Kidney epithelial cell (primary cell): ENCODE results near the gene CCDC71L. TPM values are rescaled to one million over a fixed set of nuclear protein-coding genes. Genes with fewer than 3 reads are reported as not detected.

Source experiments
- DNase-seq: peaks from one replicate; pipeline ENCODE4 v3.0.0-alpha.2; 2010; ENCODE audit warnings: low read depth
- H3K27me3 ChIP-seq: 2 replicates; pipeline ENCODE4 v1.6.0; 2011; ENCODE audit warnings: low read length; ENCODE audit not compliant: control insufficient read depth, insufficient read depth
- H3K36me3 ChIP-seq: 2 replicates; pipeline ENCODE4 v1.5.1; 2011; ENCODE audit warnings: low read length; ENCODE audit not compliant: control insufficient read depth, insufficient read depth
- H3K4me3 ChIP-seq: 2 replicates; pipeline ENCODE4 v1.5.1; 2011; ENCODE audit warnings: low read depth, mild to moderate bottlenecking, control low read depth, low read length
- total RNA-seq: library from RNA; depleted of rRNA; stranded (reverse); fragments of >200 nt; gene quantifications from 2 replicates; pipeline ENCODE4 v1.2.3, GENCODE V29; 2015
- TF ChIP-seq, protein P1 (sequence below): IDR thresholded peaks from 2 replicates; pipeline ENCODE4 v1.5.1; 2011; ENCODE audit warnings: mild to moderate bottlenecking, moderate library complexity, low read length, control low read depth, inconsistent platforms; ENCODE audit not compliant: insufficient read depth, poor library complexity, severe bottlenecking

CCDC71L gene
- total RNA-seq, 1 donor from 2014 or later = 32.1 TPM

DNA sequence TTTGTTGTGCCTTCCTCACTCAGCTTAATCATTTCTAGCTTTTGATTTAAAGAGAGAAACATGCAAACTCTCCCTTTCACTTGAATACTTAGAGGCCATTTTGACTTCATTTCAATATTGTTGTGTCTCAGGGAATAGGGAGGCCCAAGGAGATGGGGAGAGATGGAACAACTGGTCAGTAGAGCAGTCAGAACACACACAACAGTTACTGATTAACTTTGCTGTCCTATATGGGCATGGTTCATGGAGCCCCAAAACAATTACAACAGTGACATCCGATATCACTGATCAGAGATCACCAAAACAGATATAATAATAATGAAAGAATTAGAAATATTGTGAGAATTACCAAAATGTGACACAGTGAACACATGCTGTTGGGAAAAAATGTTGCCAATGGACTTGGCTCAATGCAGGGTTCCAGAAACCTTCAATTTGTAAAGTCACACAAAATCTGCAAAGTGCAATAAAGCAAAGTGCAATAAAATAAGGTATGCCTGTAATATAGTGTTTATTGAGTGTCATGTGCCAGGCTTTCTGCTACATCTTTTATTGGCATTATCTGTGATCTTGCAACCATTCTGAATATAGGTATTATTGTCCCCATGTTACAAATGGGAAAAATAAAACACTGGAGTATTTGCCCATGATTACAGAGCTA is 38.2 kb downstream of the CCDC71L start:
- TF ChIP-seq, protein P1, sequence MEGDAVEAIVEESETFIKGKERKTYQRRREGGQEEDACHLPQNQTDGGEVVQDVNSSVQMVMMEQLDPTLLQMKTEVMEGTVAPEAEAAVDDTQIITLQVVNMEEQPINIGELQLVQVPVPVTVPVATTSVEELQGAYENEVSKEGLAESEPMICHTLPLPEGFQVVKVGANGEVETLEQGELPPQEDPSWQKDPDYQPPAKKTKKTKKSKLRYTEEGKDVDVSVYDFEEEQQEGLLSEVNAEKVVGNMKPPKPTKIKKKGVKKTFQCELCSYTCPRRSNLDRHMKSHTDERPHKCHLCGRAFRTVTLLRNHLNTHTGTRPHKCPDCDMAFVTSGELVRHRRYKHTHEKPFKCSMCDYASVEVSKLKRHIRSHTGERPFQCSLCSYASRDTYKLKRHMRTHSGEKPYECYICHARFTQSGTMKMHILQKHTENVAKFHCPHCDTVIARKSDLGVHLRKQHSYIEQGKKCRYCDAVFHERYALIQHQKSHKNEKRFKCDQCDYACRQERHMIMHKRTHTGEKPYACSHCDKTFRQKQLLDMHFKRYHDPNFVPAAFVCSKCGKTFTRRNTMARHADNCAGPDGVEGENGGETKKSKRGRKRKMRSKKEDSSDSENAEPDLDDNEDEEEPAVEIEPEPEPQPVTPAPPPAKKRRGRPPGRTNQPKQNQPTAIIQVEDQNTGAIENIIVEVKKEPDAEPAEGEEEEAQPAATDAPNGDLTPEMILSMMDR = no peak
- Histone ChIP-seq H3K27me3 (no peaks in the 10 kb centered on the region), H3K36me3 (no peaks in the 10 kb centered on the region), H3K4me3 (no peak overlapping the region)
- no peak for DNase-seq

DNA sequence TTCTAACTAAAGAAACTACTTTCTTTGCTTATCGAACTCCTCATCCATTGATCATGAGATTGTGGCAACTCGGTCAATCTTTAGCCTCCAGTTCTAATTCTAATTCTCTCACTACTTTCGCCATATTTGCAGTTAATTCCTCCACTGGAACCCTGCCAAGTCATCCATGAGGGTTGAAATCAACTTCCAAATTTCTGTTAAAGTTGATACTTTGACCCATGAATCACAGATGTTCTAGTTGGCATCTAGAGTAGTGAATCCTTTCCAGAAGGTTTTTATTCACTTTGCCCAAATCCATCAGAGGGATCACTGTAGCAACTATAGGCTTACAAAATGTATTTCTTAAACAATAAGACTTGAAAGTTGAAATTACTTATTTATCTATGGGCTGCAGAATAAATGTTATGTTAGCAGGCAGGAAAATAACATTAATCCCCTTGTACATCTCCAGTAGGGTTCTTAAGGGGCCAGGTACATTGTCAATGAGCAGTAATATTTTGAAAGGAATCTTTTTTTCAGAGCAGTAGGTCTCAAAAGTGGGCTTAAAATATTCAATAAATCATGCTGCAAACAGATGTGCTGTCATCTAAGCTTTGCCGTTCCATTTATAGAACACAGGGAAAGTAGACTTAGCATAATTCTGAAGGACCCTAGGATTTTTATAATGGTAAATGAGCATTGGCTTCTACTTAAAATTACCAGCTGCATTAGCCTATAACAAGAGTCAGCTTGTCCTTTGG is 39.4 kb downstream of the CCDC71L start:
- TF ChIP-seq, protein P1 = no peak
- Histone ChIP-seq H3K4me3 (no peak overlapping the region), H3K36me3 (no peaks in the 10 kb centered on the region), H3K27me3 (no peaks in the 10 kb centered on the region)
- DNase-seq = no peak

DNA sequence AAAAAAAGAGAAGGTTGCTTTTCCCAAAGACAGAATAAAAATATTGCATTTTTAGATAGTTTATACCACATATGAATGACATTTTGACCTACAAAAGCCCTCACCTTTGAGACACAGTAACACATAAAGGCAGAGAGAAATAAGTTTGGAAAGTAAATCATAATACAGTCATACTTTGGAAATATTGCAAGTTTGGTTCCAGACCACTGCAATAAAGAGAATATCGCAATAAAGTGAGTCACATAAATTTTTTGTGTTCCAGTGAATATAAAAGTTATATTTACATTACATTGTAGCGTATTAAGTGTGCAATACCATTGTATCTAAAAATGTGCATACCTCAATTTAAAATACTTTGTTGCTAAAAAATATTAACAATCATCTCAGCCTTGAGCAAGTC is 40.3 kb downstream of the CCDC71L start:
- H3K36me3 ChIP-seq = no peaks in the 10 kb centered on the region
- no peaks in the 10 kb centered on the region for H3K27me3 ChIP-seq
- H3K4me3 ChIP-seq = no peak overlapping the region
- TF ChIP-seq, protein P1 = no peak
- DNase-seq = no peak

DNA sequence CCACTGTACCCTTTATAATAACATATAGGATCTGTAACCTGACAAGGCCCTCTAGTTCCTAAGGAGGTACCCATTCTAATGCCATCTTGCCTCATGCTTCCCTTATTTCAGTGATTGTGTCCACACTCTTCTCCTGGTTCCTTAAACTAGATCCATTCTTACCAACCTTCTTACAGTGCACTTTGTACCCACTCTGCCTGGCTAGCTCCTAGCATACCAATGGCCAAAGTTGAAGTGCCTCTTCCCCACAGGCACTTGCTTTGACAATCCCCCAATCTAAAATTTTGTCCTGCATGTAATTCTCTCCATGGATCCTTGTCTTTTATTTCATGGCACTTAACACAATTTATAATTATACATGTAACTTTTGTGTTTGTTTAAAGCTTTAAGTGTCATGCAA is 40.9 kb downstream of the CCDC71L start:
- DNase-seq = no peak
- TF ChIP-seq, protein P1 = no peak
- Histone ChIP-seq H3K27me3 (no peaks in the 10 kb centered on the region), H3K36me3 (no peaks in the 10 kb centered on the region), H3K4me3 (no peak overlapping the region)

DNA sequence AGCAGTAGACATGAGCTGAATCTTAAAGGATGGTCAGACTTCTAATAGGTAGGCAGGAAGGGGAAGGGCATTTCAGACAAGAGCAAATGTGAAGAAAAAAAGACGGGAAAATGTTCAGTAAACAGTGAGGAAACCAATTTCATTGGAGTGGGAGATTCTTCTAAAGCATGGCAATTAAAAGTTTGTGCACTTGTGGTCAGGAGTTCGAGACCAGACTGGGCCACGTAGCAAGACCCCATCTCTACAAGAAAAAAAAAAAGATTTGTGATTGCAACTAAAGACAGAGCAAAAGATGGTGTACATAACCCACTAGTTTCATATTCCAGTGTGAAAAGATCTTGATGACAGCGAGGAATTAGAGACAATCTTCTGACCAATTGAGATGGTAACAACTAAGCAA is 41.7 kb downstream of the CCDC71L start:
- TF ChIP-seq, protein P1 = no peak
- no peak for DNase-seq
- H3K4me3 ChIP-seq = no peak overlapping the region

More for the DNA sequence above, 41.7 kb downstream of the CCDC71L start:
- H3K27me3 ChIP-seq = no peaks in the 10 kb centered on the region
- no peaks in the 10 kb centered on the region for H3K36me3 ChIP-seq
